HepG2 (cell line): ENCODE results near the gene IRAK2. TPM values are rescaled to one million over a fixed set of nuclear protein-coding genes. Genes with fewer than 3 reads are reported as not detected.

ENCODE experiments used
- ARNT2 ChIP-seq: sonication (generic); formaldehyde crosslinking; IDR thresholded peaks from 2 replicates; pipeline ENCODE4 v1.8.0; 2022; ENCODE audit warnings: mild to moderate bottlenecking, low read depth, missing genetic modification reagents, moderate library complexity
- ARNTL ChIP-seq: sonication (generic); formaldehyde crosslinking; IDR thresholded peaks from 2 replicates; pipeline ENCODE4 v1.4.0; 2020; ENCODE audit warnings: mild to moderate bottlenecking, missing genetic modification reagents
- ASH2L ChIP-seq: fragments of 300-600, 200-600 bp; sonication (generic); IDR thresholded peaks from 2 replicates; pipeline ENCODE4 v1.7.0; 2017; ENCODE audit warnings: low read depth, mild to moderate bottlenecking, moderate library complexity, mixed read lengths, low read length; ENCODE audit not compliant: insufficient read length
- ATAD3A ChIP-seq: sonication (generic); formaldehyde crosslinking; IDR thresholded peaks from 2 replicates; pipeline ENCODE4 v1.4.0; 2020; ENCODE audit warnings: missing genetic modification reagents
- BRD4 ChIP-seq: sonication (generic); formaldehyde crosslinking; IDR thresholded peaks from 2 replicates; pipeline ENCODE4 v1.4.0; 2020; ENCODE audit warnings: missing genetic modification reagents
- CCDC6 ChIP-seq: sonication (generic); formaldehyde crosslinking; IDR thresholded peaks from 2 replicates; pipeline ENCODE4 v1.8.1; 2022; ENCODE audit warnings: mild to moderate bottlenecking, missing genetic modification reagents, moderate library complexity
- ELF4 ChIP-seq: sonication (generic); formaldehyde crosslinking; IDR thresholded peaks from 2 replicates; pipeline ENCODE4 v1.5.0; 2020; ENCODE audit warnings: missing genetic modification reagents, mild to moderate bottlenecking, moderate library complexity, borderline replicate concordance
- FUBP1 ChIP-seq: sonication (generic); formaldehyde crosslinking; IDR thresholded peaks from 2 replicates; pipeline ENCODE4 v1.5.1; 2020; ENCODE audit warnings: missing genetic modification reagents, mild to moderate bottlenecking, borderline replicate concordance
- JDP2 ChIP-seq: sonication (generic); formaldehyde crosslinking; IDR thresholded peaks from 2 replicates; pipeline ENCODE4 v1.8.1; 2022; ENCODE audit warnings: missing genetic modification reagents, borderline replicate concordance
- KLF12 ChIP-seq: sonication (generic); formaldehyde crosslinking; IDR thresholded peaks from 2 replicates; pipeline ENCODE4 v1.4.0; 2020; ENCODE audit warnings: missing genetic modification reagents, borderline replicate concordance
- KLF6 ChIP-seq: IDR thresholded peaks from 2 replicates; pipeline ENCODE4 v1.8.0; 2016; ENCODE audit warnings: missing biosample characterization, missing genetic modification reagents
- KMT2B ChIP-seq: IDR thresholded peaks from 2 replicates; pipeline ENCODE4 v1.6.1; 2016; ENCODE audit warnings: missing genetic modification reagents, missing compliant biosample characterization
- NFRKB ChIP-seq: fragments of 450-650 bp; IDR thresholded peaks from 2 replicates; pipeline ENCODE4 v1.6.1; 2017
- SMYD3 ChIP-seq: sonication (generic); formaldehyde crosslinking; IDR thresholded peaks from 2 replicates; pipeline ENCODE4 v1.8.1; 2023; ENCODE audit warnings: mild to moderate bottlenecking, missing genetic modification reagents
- SRF ChIP-seq: IDR thresholded peaks from 2 replicates; pipeline ENCODE4 v1.6.1; 2011; ENCODE audit warnings: mild to moderate bottlenecking, low read depth, low read length, moderate library complexity
- THRA ChIP-seq: sonication (generic); formaldehyde crosslinking; IDR thresholded peaks from 2 replicates; pipeline ENCODE4 v1.4.0; 2020; ENCODE audit warnings: missing genetic modification reagents, borderline replicate concordance
- ZBTB25 ChIP-seq: IDR thresholded peaks from 2 replicates; pipeline ENCODE4 v1.6.1; 2018; ENCODE audit warnings: missing genetic modification reagents
- ZBTB44 ChIP-seq: sonication (generic); formaldehyde crosslinking; IDR thresholded peaks from 2 replicates; pipeline ENCODE4 v1.4.0; 2020; ENCODE audit warnings: missing genetic modification reagents
- ZNF263 ChIP-seq: sonication (generic); formaldehyde crosslinking; IDR thresholded peaks from 2 replicates; pipeline ENCODE4 v1.4.0; 2020; ENCODE audit warnings: missing genetic modification reagents
- ZNF546 ChIP-seq: sonication (generic); formaldehyde crosslinking; conservative IDR thresholded peaks from 2 replicates; pipeline ENCODE4 v1.8.1; 2023; ENCODE audit warnings: mild to moderate bottlenecking, missing genetic modification reagents
- ZNF580 ChIP-seq: IDR thresholded peaks from 2 replicates; pipeline ENCODE4 v1.6.1; 2016; ENCODE audit warnings: low read depth, borderline replicate concordance
- ZNF691 ChIP-seq: sonication (generic); formaldehyde crosslinking; IDR thresholded peaks from 2 replicates; pipeline ENCODE4 v1.4.0; 2020; ENCODE audit warnings: missing genetic modification reagents, low read depth, mild to moderate bottlenecking, borderline replicate concordance
- ZNF761 ChIP-seq: sonication (generic); formaldehyde crosslinking; conservative IDR thresholded peaks from 2 replicates; pipeline ENCODE4 v1.4.0; 2020; ENCODE audit warnings: mild to moderate bottlenecking, missing genetic modification reagents
- polyA plus RNA-seq, 8 experiments: library from polyadenylated mRNA; depleted of rRNA in 3 of 8; stranded (reverse) in 7 of 8; unstranded in 1 of 8; fragments of >200 nt; fragmentation: Illumina TruSeq in 4 of 8; extraction: Trizol in 4 of 8; gene quantifications; 2 replicates each; pipeline versions ENCODE4 v1.2.1 to v1.2.3, GENCODE V29; 2011 to 2016; ENCODE audit warnings: low read depth in 4 of 8, missing spikeins in 1 of 8, mixed read lengths in 1 of 8; ENCODE audit not compliant: insufficient read depth in 1 of 8
- total RNA-seq, 5 experiments: library from RNA; depleted of rRNA; stranded (reverse); fragments of >200 nt; fragmentation: Illumina TruSeq; extraction: Trizol; gene quantifications; 2 replicates each; pipeline ENCODE4 v1.2.3, GENCODE V29; 2016; ENCODE audit warnings: low read depth in 1 of 5

The IRAK2 gene
- total and polyA plus RNA-seq, 2 of the 13 experiments (the other 11 are each of a cell fraction or from before 2014, with no cell fraction given), result 13.1 to 23.3 TPM

- TF ChIP-seq ARNT2 (CRISPR knock-in tag) (no peak), THRA (CRISPR knock-in tag) (0 out of 2 replicates have a peak, but pooled peaks have one; percentile 65), KLF12 (CRISPR knock-in tag) (no peak), ZNF691 (CRISPR knock-in tag) (no peak), ZNF761 (no peak), SRF (no peak), JDP2 (CRISPR knock-in tag) (no peak), FUBP1 (no peak), NFRKB (no peak), KMT2B (CRISPR knock-in tag) (no peak), ASH2L (no peak), ZBTB44 (no peak), ZNF546 (no peak), ZNF580 (CRISPR knock-in tag) (no peak), ELF4 (CRISPR knock-in tag) (no peak), ARNTL (CRISPR knock-in tag) (no peak), BRD4 (CRISPR knock-in tag) (no peak), ZNF263 (CRISPR knock-in tag) (peak; percentile 83), ZBTB25 (CRISPR knock-in tag) (no peak), ATAD3A (no peak), KLF6 (CRISPR knock-in tag) (no peak), CCDC6 (CRISPR knock-in tag) (no peak), SMYD3 (CRISPR knock-in tag) (no peak)
Observed at GRCh38 chr3:10292505-10293419, 128.0 kb downstream of the IRAK2 start, which contains the start of gene GHRL (continued).
